Measurements from ENCODE around the gene SHROOM3. TPM values are rescaled to one million over a fixed set of nuclear protein-coding genes. Genes with fewer than 3 reads are reported as not detected.

Gene SHROOM3
- total RNA-seq, 1 donor from 2014 or later, result 6.9 TPM

DNA sequence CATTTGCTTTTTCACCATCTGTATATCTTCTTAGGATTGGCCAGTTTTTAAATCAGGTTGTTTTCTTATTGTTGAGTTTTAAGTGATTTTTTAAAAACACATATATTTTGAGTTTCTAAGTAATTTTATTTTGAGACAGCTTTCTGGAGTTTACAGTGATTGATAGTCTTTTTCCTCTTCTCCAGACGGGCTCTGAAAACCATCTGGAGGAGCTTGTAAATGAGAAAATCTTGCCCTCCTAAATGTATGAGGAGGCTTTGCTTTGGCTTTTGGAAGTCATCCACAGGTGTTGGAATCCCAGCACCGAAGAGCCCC lies 302.7 kb downstream of the SHROOM3 start:
- H3K9me3 ChIP-seq, result no peaks in the 10 kb centered on the region
- intact Hi-C loops (cut with DNase I), result no loop called here
- DNase-seq (ENCODE audit: extremely low spot score in 2 of 2), result no peak
- no peaks in the 10 kb centered on the region for H3K36me3 ChIP-seq
- TF ChIP-seq, protein P1, sequence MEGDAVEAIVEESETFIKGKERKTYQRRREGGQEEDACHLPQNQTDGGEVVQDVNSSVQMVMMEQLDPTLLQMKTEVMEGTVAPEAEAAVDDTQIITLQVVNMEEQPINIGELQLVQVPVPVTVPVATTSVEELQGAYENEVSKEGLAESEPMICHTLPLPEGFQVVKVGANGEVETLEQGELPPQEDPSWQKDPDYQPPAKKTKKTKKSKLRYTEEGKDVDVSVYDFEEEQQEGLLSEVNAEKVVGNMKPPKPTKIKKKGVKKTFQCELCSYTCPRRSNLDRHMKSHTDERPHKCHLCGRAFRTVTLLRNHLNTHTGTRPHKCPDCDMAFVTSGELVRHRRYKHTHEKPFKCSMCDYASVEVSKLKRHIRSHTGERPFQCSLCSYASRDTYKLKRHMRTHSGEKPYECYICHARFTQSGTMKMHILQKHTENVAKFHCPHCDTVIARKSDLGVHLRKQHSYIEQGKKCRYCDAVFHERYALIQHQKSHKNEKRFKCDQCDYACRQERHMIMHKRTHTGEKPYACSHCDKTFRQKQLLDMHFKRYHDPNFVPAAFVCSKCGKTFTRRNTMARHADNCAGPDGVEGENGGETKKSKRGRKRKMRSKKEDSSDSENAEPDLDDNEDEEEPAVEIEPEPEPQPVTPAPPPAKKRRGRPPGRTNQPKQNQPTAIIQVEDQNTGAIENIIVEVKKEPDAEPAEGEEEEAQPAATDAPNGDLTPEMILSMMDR (IDR thresholded peaks at IDR 0.05), result no peak
- TF ChIP-seq POLR2A (IDR thresholded peaks at IDR 0.05) (no peak), POLR2AphosphoS5 (IDR thresholded peaks at IDR 0.05; ENCODE audit: insufficient read depth in 1 of 2, low read depth in 1 of 2) (no peak)
- H3K4me1 ChIP-seq, result peaks cover 22% of the 10 kb centered on the region
- no peaks in the 10 kb centered on the region for H3K27me3 ChIP-seq
- no peak overlapping the region for H3K4me3 ChIP-seq
- H3K27ac ChIP-seq, result peak overlapping the region; percentile 74

DNA sequence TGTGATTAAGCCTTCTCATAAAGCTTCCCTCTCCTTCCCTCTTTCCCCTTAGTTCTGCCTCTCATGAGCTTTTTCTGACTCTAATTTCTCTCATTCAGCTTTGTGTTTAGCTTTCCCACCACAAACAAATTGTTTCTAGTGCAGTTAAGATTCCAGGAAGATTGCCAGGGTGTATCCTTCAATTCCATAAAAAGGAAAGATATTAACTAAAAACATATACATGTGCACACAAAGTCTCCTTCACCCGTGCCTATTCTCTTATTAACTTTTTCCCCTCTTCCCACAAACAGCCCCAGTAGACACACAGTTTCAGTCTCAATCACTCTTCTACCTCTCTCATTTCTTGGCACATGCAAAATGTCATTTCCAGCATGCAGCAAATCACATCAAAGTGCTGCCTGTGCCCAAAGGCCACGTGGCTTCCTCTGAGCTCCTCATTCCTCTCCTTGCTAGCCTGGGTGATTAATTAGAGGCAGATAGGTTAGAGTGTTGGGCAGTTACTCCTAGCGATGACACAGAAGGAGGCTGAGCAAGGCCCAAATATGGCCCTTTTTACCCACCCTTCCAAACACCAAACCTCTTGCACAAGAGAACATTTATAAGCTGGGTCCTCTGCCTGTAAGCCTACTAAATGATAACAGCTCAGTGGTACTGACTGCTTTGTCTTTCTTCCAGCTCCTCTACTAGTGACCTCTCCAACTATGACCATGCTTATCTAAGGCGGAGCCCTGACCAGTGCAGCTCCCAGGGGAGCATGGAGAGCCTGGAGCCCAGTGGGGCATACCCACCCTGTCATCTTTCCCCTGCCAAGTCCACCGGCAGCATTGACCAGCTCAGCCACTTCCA lies 303.3 kb downstream of the SHROOM3 start:
- peaks cover 22% of the 10 kb centered on the region for H3K4me1 ChIP-seq

DNA sequence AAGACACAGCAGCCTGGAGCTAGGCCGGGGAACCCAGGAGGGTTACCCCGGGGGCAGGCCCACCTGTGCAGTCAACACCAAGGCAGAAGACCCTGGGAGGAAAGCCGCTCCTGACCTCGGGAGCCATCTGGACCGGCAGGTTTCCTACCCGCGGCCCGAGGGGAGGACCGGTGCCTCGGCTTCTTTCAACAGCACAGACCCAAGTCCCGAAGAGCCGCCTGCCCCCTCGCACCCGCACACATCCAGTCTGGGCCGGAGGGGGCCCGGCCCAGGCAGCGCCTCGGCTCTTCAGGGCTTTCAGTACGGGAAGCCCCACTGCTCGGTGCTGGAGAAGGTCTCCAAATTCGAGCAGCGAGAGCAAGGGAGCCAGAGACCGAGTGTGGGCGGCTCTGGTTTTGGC lies 305.2 kb downstream of the SHROOM3 start:
- TF ChIP-seq, protein P1 (IDR thresholded peaks at IDR 0.05), result no peak
- TF ChIP-seq POLR2A (IDR thresholded peaks at IDR 0.05) (no peak), POLR2AphosphoS5 (IDR thresholded peaks at IDR 0.05; ENCODE audit: insufficient read depth in 1 of 2, low read depth in 1 of 2) (no peak)
- no peak for DNase-seq (ENCODE audit: extremely low spot score in 2 of 2)
- Histone ChIP-seq H3K36me3 (no peaks in the 10 kb centered on the region), H3K27me3 (no peaks in the 10 kb centered on the region), H3K27ac (no peak overlapping the region), H3K9me3 (no peaks in the 10 kb centered on the region), H3K4me3 (no peak overlapping the region), H3K4me1 (peaks cover 22% of the 10 kb centered on the region)
- intact Hi-C loops (cut with DNase I), result loop anchor here (10.0 kb wide), 1 partner anchor 525 kb away; the partner anchor contains the start of gene SCARB2

More for the DNA sequence above, 303.3 kb downstream of the SHROOM3 start:
- H3K4me3 ChIP-seq, result peak overlapping the region in 1 of 2 donors; percentile 3
- H3K27me3 ChIP-seq, result no peaks in the 10 kb centered on the region
- DNase-seq (ENCODE audit: extremely low spot score in 2 of 2), result no peak
- no peaks in the 10 kb centered on the region for H3K9me3 ChIP-seq
- TF ChIP-seq, protein P1 (IDR thresholded peaks at IDR 0.05), result no peak
- TF ChIP-seq POLR2AphosphoS5 (IDR thresholded peaks at IDR 0.05; ENCODE audit: insufficient read depth in 1 of 2, low read depth in 1 of 2), result peak; percentile 8 to 10
- no peaks in the 10 kb centered on the region for H3K36me3 ChIP-seq
- H3K27ac ChIP-seq, result peak overlapping the region; percentile 74
- intact Hi-C loops (cut with DNase I), result no loop called here

DNA sequence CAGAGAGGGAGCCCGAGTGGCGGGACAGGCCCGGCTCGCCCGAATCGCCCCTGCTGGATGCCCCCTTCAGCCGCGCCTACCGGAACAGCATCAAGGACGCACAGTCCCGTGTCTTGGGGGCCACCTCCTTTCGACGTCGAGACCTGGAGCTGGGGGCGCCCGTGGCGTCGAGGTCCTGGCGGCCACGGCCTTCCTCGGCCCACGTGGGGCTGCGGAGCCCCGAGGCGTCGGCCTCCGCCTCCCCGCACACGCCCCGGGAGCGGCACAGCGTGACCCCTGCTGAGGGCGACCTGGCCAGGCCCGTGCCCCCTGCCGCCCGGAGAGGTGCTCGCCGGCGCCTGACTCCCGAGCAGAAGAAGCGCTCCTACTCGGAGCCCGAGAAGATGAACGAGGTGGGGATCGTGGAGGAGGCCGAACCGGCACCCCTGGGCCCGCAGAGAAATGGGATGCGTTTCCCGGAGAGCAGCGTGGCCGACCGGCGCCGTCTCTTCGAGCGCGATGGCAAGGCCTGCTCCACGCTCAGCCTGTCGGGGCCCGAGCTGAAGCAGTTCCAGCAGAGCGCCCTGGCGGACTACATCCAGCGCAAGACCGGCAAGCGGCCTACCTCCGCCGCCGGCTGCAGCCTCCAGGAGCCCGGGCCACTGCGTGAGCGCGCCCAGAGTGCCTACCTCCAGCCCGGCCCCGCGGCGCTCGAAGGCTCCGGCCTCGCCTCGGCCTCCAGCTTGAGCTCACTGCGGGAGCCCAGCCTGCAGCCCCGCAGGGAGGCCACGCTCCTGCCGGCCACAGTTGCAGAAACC lies 306.0 kb downstream of the SHROOM3 start:
- Histone ChIP-seq H3K4me3 (no peak overlapping the region), H3K27me3 (no peaks in the 10 kb centered on the region), H3K36me3 (no peaks in the 10 kb centered on the region), H3K4me1 (peaks cover 22% of the 10 kb centered on the region), H3K9me3 (no peaks in the 10 kb centered on the region), H3K27ac (no peak overlapping the region)
- no peak for DNase-seq (ENCODE audit: extremely low spot score in 2 of 2)
- intact Hi-C loops (cut with DNase I), result loop anchor here (10.0 kb wide), 1 partner anchor 526 kb away; the partner anchor contains the start of gene SCARB2
- TF ChIP-seq POLR2AphosphoS5 (IDR thresholded peaks at IDR 0.05; ENCODE audit: insufficient read depth in 1 of 2, low read depth in 1 of 2), result no peak
- TF ChIP-seq, protein P1 (IDR thresholded peaks at IDR 0.05), result no peak
- TF ChIP-seq POLR2A (IDR thresholded peaks at IDR 0.05), result no peak
